KOPT-K1 (cell line): ENCODE data around the gene KIF1C.

Experiments
- H3K27ac ChIP-seq: fragments of 200-600 bp; sonication (generic); 2 replicates; pipeline ENCODE4 v1.5.1; 2016; ENCODE audit warnings: antibody characterized with exemption, mild to moderate bottlenecking, low read depth, low read length; ENCODE audit not compliant: poor library complexity, severe bottlenecking
- H3K36me3 ChIP-seq: fragments of 200-600 bp; sonication (generic); 2 replicates; pipeline ENCODE4 v1.5.1; 2017; ENCODE audit warnings: antibody characterized with exemption, mild to moderate bottlenecking, low read length, moderate library complexity; ENCODE audit not compliant: insufficient read depth
- H3K9me3 ChIP-seq: fragments of 200-600 bp; sonication (generic); 2 replicates; pipeline ENCODE4 v1.5.1; 2017; ENCODE audit warnings: antibody characterized with exemption, low read length, mild to moderate bottlenecking; ENCODE audit not compliant: insufficient read depth, poor library complexity, severe bottlenecking

The KIF1C gene

DNA sequence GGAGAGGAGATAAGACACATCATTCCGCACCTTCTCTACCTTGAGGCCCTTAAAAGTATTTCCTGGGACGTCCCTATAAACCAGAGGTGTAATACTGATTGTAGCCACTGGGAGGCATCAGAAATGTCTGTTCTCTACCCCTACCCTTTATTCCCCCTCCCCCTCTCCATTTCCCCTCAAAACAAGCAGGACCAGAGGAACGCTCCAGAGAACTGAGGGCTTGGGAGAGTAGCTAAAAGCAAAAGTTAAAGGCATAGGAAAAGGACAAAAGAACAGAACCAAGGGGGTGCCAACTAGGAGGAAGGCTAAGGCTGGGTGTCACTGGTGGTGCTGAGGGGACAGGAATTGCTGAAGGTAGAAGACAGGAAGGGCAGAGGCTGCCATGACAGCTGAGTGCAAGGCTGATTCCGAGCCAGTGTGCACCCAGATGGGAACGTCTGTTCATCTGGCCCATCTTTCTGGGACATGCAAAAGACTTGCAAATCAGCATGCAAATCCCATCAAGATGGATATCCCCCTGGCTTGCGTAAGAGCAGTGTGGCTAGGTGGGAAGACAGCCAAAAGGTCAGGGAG, 17.0 kb upstream of the KIF1C start:
- Histone ChIP-seq H3K36me3 (peaks cover 60% of the 10 kb centered on the region), H3K27ac (no peak overlapping the region), H3K9me3 (no peaks in the 10 kb centered on the region)

DNA sequence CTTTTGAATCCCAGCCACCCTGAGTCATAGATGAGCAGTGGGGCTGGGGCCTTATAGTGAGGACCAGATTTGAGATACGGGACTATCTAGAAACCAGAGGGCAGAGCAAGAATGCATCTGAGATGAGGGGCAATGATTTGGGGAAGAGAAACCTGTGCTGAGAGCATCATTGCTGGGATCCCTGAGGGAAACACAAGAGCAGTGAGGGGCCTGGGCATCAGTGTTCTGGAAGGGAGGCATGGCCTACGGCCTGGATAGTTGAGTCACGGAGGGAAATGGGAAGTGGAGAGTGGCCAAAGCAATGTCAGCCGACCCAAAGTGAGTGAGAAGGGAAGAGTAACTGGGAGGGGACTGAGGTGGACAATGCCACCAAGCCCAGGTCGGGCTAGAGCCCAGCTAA, 15.4 kb upstream of the KIF1C start:
- Histone ChIP-seq H3K27ac (no peak overlapping the region), H3K36me3 (peaks cover 51% of the 10 kb centered on the region)

DNA sequence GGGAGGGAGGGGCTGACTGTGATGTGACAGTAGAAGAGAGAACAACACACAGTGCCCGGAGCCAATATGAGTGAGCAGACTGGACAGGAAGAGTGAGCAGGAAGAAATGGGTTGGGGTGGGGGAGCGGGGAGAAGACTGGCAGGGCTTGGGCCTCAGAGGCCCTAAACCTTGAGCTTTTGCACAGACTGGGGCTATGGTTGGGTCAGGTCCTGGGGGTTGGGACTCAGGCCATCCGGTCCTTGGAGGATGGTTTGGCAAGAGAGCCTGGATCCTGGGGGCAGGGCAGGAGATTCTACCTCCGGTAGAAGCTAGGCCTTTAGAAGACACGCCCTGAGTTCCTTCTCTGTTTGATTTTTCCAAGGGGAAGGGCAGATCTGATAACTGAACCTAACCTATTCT, 11.3 kb upstream of the KIF1C start:
- Histone ChIP-seq H3K27ac (no peak overlapping the region), H3K36me3 (peaks cover 17% of the 10 kb centered on the region; the same call in 1 of the 2 replicates), H3K9me3 (no peaks in the 10 kb centered on the region)

More for the DNA sequence above, 15.4 kb upstream of the KIF1C start:
- H3K9me3 ChIP-seq: no peaks in the 10 kb centered on the region

DNA sequence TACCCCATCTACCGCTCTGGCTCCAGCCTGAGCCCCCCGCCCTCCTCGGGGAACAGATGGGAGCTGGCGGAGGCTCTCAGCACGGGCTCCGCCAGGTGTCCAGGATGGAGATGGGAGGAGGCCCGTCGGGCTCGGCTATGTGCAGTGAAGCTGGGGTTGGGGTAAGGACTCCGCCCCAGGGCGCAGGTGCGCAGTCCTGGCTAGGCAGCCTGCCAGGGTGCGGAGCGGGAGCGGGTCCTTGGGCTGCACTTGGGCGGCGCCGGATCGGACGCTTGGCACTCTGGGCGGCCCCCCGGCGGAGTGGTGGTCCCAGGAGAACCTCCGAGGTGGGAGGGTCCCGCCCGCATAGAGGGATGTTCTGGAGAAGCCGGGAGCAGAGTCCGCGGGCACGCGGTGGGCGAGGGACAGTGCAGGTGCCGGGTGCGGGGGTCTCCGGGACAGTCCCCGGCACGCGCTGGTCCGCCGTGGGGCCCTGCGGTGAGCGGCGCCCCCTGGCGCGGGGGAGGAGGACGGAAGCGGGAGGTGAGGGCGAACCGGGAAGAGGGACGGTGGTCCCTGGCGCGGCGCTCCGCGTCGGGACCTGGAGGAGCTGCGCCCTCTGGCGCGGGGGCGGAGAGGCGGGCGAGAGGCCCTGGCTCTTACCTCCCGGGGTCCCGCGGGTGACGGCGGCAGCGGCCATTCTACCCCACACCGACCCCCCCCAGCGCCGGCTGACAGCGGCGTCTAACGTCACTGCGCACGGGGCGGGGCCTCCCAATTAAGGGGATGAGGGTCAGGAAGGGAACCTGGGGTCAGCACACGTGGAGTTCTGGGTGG, 10.6 kb upstream of the KIF1C start, which contains the start of gene CAMTA2:
TSS of gene CAMTA2 (minus strand) at position 725 of the 816 bp plus-strand sequence. CDS start 1,453 bp downstream, outside the sequence.
- H3K36me3 ChIP-seq: peaks cover 9% of the 10 kb centered on the region; the same call in 1 of the 2 replicates
- H3K27ac ChIP-seq: peak within 1 kb of the TSS; percentile 63
- H3K9me3 ChIP-seq: no peaks in the 10 kb centered on the region

DNA sequence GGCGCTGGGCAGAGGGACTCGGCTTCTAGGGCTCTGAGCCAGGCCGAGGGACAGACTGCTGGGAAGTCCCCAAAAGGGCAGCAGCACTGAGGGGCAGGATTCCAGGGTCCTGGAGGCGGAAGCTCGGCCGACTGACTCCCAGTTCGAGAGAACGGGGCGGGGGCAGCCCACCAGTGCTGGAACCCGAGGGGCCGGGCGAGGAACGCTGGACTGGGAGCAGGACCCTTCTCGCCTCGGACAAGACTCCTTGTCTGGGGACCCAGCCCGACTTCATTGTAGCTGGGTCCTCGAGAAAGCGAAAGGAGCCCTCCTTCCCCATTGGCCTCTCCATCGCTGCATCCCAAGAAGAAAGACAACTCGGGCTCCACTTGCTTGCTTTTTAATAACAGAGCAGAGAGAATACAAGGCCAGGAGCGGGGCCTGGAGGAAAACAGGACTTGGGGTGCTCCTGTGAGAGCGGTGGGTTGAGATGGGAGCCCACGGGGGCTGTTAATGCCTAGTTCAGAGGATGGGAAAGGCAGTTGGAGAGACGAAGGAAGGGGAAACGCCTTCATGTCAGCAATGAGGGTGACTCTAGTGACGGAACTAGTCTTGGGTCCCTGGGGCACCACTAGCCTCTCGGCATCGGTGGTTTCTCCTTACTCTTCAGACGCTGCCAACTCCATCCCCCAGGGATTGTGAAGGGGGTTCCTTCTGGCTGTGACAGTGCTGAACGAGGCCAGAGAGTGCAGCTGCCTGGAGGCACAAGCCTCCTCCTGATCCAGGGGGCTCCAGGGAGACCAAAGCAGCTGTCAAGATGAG, 9.8 kb upstream of the KIF1C start:
- peaks cover under 1% of the 10 kb centered on the region; the same call in 1 of the 2 replicates for H3K36me3 ChIP-seq
- H3K9me3 ChIP-seq: no peaks in the 10 kb centered on the region
- peak overlapping the region; percentile 63 for H3K27ac ChIP-seq

DNA sequence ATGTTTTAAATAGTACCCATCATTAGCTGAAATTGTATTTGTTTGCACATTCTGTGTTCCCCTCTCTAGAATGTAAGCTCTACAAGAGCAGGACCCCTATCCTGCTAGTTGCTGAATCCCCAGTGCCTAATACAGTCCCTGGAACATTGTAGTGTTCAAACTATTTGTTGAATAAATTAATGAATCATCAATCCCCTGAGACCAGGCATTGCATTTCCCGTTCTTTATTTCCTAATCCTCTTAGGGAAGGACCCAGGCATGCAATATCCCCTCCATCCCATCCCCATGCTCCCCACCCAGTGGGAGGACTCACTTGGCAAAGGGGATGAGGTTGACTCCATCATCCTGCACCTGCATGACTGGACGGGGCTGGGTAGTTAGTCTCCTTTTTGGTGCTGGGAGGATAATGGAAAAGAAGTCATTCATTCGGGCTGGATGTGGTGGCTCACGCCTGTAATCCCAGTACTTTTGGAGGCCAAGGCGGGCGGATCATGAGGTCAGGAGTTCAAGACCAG, 3.6 kb upstream of the KIF1C start:
- Histone ChIP-seq H3K36me3 (no peaks in the 10 kb centered on the region), H3K27ac (no peak overlapping the region), H3K9me3 (no peaks in the 10 kb centered on the region)

DNA sequence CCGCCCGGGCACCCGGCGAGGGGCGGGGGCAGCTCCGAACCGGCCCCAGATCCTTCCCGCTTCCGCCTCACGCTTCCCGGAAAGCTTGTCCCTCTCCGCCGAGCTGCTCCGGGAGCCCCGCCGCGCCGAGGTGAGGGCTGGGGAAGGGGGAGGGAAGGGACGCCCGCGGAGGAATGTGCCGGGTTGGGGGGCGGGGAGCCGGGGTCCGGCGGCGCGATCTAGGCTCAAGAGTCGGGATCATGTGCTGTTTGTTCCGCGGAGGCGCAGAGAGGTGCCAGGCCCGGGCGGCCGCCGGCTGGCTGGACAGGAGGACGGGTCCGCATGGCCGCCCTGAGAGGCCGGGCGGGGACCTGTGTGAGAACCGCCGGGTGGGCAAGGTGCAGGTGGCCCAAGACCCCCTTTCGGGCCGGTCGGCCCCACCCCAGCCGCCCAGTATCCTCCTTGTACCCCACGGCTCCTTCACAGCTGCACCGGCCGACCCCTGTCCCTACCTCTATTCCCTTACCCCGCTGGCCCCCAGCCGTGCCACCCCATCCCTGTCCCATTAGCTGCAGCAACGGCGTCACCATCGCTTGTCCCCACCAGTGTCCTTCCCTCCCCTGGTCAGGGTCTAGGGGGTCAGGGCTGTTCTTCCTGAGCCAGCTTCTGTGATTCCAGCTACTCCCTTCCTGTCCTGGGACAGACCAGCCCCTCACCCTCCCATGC, 429 bp downstream of the KIF1C start:
- Histone ChIP-seq H3K36me3 (peaks cover 19% of the 10 kb centered on the region; the same call in 1 of the 2 replicates), H3K9me3 (no peaks in the 10 kb centered on the region), H3K27ac (peak overlapping the region; percentile 75)

DNA sequence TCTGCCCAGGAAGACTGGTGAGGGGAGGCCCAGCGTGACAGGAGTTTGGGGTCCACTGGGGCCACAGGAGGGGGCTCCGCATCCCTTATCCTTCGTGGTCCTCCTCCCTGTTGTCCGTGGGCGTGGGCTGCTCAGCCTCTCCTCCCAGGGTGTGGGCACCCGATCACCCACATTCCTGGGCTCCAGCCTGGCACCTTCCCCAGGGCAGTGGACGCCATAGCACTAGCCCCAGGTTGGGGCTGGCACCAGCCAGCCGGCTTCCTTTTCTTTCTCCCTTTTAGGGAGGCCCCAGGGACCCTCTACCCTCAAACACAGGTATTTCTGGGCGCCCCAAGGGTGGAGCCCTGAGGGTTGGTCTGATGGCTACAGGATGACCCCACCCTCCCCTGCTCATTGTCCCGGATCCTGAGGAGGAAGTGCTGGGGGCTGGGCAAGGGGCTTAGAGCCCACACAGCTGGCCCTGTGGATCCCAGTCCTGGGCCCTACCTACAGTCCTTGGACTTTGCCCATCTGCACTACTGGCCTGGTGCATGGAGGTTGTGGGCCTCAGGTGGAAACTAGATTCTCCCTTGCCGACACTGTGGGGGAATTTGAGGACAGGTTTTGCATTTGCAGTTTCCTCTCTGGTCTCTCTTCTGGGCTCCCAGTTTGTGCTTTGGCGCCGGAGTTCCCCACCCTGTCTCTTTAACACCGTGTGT, 1.1 kb downstream of the KIF1C start:
- Histone ChIP-seq H3K27ac (no peak overlapping the region), H3K9me3 (no peaks in the 10 kb centered on the region), H3K36me3 (peaks cover 26% of the 10 kb centered on the region)

DNA sequence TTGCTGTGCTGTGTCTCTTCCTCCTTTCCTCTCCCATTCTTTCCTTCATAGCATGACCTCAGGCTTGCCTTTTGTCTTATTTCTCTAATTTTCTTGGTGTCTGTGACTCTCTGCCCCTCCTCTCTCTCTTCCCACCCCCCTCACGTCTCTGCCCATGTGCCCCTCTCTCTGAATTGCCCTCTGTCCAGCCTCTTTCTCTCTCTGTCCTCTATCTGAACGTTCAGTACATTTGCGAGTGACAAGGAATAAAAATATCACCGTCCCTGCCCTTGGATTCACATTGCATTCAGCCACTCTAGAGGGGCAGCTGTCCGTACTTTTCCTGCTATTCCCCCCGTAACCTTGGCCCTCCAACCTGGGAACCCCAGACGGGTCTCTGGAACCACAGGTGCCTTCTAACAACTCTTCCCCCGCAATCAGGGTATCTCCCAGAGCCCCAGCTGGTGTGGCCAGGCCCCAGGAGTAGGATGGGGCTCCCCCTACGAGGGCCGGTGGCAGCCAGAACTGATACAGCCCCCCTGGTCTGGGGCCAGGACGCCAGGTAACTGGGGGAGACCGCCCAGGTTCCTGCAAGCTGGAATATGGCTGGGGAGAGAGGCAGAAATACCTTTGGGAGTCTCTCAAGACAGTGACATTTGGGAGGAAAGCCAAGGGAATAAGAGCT, 1.8 kb downstream of the KIF1C start:
- H3K9me3 ChIP-seq: no peaks in the 10 kb centered on the region
- no peak overlapping the region for H3K27ac ChIP-seq
- H3K36me3 ChIP-seq: peaks cover 33% of the 10 kb centered on the region

DNA sequence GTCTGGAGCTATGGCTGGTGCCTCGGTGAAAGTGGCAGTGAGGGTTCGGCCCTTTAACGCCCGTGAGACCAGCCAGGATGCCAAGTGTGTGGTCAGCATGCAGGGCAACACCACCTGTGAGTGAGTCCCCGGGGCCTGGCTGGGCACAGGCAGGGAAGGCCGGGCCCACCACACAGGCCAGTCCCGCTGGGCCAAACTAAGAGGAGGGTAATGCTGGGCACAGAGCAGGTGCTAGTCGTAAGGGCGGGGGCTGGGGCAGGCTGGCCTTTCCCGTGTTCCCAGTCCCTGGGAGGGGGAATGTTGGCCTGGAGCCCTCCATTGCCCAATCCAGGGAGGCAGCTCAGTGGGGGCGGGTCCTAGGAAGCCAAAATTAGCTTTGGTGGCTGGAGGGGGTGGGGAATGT, 2.5 kb downstream of the KIF1C start:
- Histone ChIP-seq H3K9me3 (no peaks in the 10 kb centered on the region), H3K27ac (no peak overlapping the region), H3K36me3 (peaks cover 40% of the 10 kb centered on the region)

DNA sequence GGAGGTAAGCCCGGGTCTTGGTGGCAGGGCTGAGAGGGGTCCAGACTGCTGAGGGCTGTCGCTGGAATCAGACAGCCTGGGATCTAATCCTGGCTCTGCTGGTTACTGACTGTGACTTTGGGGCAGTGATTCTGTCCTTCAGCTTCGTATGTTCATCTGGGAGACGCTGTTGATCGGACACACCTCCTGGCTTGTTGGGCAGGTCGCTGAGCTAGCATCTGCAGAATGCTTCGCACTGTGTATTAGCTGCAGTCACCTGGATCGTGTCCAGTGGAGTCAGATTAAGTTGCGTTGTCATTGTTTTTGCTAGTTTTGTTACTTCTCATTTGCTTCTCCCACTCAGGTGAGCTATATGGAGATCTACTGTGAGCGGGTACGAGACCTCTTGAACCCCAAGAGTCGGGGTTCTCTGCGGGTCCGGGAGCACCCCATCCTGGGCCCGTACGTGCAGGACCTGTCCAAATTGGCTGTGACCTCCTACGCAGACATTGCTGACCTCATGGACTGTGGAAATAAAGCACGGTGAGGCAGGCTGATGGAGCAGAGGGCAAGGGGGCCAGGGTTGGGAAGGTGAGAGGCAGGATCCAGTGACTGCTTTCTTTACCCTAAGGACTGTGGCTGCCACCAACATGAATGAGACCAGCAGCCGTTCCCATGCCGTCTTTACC, 4.5 kb downstream of the KIF1C start:
- no peak overlapping the region for H3K27ac ChIP-seq
- H3K36me3 ChIP-seq: peaks cover 53% of the 10 kb centered on the region
- H3K9me3 ChIP-seq: no peaks in the 10 kb centered on the region

DNA sequence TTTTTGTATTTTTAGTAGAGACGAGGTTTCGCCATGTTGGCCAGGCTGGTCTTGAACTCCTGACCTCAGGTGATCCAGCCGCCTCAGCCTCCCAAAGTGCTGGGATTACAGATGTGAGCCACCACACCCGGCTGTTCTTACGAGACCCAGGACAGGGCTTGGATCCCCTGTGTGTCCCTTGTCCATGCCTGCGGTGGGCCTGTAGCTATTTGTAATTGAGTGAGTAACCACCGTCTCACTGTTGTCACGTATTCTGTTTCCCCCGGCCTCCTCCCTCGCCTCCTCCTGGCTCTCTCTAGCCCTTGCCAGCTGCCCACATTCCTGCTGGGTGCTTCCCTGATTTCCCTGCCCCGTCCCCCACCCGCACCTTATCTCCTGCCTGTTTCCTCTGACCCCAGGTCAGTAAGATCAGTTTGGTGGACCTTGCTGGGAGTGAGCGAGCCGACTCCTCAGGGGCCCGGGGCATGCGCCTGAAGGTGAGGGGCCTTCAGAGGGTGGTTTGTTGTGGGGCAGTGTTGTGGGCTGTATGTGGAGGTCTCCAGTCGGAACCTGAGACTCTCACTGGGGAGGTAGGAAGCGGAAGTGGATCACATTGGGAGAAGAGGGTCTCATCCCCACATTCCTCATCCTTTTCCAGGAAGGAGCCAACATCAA, 5.6 kb downstream of the KIF1C start:
- Histone ChIP-seq H3K27ac (no peak overlapping the region), H3K36me3 (peaks cover 62% of the 10 kb centered on the region), H3K9me3 (no peaks in the 10 kb centered on the region)

DNA sequence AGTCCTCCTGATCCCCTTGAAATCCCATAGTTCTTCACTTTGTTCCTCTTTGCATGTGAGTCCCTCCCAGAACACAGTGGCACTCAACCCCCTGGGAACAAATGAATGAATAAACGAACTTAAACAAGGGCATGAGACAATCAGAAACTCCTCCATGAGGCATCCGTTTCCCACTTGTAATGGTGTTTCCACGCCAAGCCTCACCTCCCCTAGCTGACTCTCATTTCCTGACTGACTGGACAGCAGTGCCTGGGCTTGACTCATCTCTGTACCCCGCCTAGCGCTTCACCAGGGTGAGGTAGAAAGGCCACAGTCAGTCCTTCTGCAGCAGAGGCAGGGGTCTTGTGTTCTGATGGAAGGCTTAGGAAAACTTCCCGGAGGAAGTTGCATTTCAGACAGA, 14.2 kb downstream of the KIF1C start:
- Histone ChIP-seq H3K36me3 (peaks cover 37% of the 10 kb centered on the region; the same call in 1 of the 2 replicates), H3K9me3 (no peaks in the 10 kb centered on the region), H3K27ac (no peak overlapping the region)
